Epithelial cell of proximal tubule (primary cell): ENCODE results near the gene COL26A1. TPM values are rescaled to one million over a fixed set of nuclear protein-coding genes. Genes with fewer than 3 reads are reported as not detected.

Experiments
- DNase-seq: peaks from one replicate; pipeline ENCODE4 v3.0.0-alpha.2; 2011; ENCODE audit warnings: low read depth
- H3K4me3 ChIP-seq: 2 replicates; pipeline ENCODE4 v1.5.1; 2011; ENCODE audit warnings: low read depth, mild to moderate bottlenecking, low read length
- total RNA-seq: library from RNA; depleted of rRNA; stranded (reverse); fragments of >200 nt; gene quantifications from 2 replicates; pipeline ENCODE4 v1.2.3, GENCODE V29; 2015
- TF ChIP-seq, protein P1 (sequence below): conservative IDR thresholded peaks from 2 replicates; pipeline ENCODE4 v1.5.1; 2012; ENCODE audit warnings: low read depth, mild to moderate bottlenecking, low read length

The COL26A1 gene
- total RNA-seq, 1 donor from 2014 or later, result not detected

- TF ChIP-seq, protein P1, sequence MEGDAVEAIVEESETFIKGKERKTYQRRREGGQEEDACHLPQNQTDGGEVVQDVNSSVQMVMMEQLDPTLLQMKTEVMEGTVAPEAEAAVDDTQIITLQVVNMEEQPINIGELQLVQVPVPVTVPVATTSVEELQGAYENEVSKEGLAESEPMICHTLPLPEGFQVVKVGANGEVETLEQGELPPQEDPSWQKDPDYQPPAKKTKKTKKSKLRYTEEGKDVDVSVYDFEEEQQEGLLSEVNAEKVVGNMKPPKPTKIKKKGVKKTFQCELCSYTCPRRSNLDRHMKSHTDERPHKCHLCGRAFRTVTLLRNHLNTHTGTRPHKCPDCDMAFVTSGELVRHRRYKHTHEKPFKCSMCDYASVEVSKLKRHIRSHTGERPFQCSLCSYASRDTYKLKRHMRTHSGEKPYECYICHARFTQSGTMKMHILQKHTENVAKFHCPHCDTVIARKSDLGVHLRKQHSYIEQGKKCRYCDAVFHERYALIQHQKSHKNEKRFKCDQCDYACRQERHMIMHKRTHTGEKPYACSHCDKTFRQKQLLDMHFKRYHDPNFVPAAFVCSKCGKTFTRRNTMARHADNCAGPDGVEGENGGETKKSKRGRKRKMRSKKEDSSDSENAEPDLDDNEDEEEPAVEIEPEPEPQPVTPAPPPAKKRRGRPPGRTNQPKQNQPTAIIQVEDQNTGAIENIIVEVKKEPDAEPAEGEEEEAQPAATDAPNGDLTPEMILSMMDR, result no peak
- DNase-seq, result no peak
- H3K4me3 ChIP-seq, result no peak overlapping the region
Measured at GRCh38 chr7:101562531-101563197, 200.0 kb downstream of the COL26A1 start.

- DNase-seq, result no peak
- no peak overlapping the region for H3K4me3 ChIP-seq
- TF ChIP-seq, protein P1, result no peak
Measured at GRCh38 chr7:101563198-101563901, 200.7 kb downstream of the COL26A1 start.

GRCh38 chr7:101563943-101564777, 201.5 kb downstream of the COL26A1 start:
- H3K4me3 ChIP-seq, result no peak overlapping the region
- no peak for DNase-seq
- TF ChIP-seq, protein P1, result no peak

- TF ChIP-seq, protein P1, result no peak
- H3K4me3 ChIP-seq, result no peak overlapping the region
- no peak for DNase-seq
Measured at GRCh38 chr7:101564778-101565211, 202.1 kb downstream of the COL26A1 start.

- no peak for DNase-seq
- H3K4me3 ChIP-seq, result no peak overlapping the region
- TF ChIP-seq, protein P1, result no peak
Measured at GRCh38 chr7:101565601-101566209, 203.0 kb downstream of the COL26A1 start.

GRCh38 chr7:101567230-101567629, 204.6 kb downstream of the COL26A1 start:
- no peak overlapping the region for H3K4me3 ChIP-seq
- no peak for DNase-seq
- TF ChIP-seq, protein P1, result no peak
